GM12873 (cell line): ENCODE data around the gene ITPK1.

Experiments used
- TF ChIP-seq, protein P1 (sequence below): IDR thresholded peaks from 2 replicates; pipeline ENCODE4 v1.5.1; 2012; ENCODE audit warnings: low read depth, mild to moderate bottlenecking, moderate library complexity, low read length, control low read depth; ENCODE audit not compliant: insufficient read depth; ENCODE audit errors: missing control alignments

The ITPK1 gene

DNA sequence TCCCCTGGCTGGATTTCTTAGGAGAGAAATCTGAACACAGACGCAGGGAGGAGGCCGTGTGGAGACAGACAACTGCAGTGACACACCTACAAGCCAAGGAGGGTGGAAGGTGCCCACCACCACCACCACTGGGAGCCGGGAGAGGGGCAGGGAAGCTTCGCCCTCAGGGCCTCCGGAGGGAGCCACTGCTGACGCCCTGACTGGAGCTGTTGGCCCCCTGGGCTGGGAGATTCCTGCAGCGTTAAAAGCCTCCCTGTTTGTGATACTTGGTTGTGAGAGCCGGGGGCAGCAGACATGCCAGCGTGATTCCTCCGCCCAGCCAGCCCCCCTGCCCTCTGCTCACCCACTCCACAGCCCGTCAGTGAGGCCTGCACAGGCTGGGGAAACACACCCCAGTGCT is 120.8 kb downstream of the ITPK1 start:
- TF ChIP-seq, protein P1, sequence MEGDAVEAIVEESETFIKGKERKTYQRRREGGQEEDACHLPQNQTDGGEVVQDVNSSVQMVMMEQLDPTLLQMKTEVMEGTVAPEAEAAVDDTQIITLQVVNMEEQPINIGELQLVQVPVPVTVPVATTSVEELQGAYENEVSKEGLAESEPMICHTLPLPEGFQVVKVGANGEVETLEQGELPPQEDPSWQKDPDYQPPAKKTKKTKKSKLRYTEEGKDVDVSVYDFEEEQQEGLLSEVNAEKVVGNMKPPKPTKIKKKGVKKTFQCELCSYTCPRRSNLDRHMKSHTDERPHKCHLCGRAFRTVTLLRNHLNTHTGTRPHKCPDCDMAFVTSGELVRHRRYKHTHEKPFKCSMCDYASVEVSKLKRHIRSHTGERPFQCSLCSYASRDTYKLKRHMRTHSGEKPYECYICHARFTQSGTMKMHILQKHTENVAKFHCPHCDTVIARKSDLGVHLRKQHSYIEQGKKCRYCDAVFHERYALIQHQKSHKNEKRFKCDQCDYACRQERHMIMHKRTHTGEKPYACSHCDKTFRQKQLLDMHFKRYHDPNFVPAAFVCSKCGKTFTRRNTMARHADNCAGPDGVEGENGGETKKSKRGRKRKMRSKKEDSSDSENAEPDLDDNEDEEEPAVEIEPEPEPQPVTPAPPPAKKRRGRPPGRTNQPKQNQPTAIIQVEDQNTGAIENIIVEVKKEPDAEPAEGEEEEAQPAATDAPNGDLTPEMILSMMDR: no peak

DNA sequence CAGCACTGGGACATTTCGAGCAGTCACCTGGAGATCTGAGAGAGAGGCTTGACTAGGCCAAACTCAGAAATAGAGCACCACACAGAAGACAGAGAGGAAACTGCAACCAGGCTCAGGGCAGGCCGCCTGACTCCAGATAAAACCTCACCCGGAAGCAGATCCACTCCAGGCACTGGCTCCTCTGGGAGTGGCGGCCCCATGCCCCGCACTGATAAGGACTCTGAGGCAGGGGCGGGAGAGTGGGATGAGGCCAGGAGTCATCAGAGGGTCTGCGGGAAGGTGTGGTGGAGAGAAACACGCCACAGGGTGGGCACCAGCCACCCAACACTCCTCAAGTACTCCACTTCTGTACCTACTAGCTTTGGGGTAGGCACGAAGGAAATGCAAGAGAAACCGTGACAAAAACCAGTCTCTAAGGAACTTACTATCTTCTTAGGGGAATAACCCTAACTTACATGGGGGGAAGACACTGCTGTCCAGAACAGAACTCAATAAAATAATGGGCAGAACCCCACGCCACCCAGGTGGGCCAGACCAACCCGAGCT is 121.5 kb downstream of the ITPK1 start:
- TF ChIP-seq, protein P1: no peak

DNA sequence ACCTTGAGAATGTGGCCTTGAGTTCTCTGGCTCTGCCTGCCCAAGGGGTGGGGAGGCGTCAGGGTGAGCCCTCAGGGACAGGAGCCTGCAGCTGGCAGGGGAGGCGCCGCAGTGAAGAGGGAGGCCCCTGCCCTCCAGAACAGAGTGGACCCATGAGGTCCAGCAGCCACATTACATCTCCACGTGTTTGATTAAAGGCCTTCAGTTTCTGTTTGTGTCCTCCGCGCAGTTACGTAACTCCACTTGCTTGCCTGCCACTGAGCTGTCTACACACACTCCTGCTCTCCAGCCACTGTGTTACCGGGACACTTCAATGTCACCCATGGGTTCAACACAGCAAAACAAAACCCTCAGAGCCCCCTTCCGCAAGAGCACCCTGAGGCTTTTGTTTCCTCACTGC is 122.4 kb downstream of the ITPK1 start:
- TF ChIP-seq, protein P1: no peak

DNA sequence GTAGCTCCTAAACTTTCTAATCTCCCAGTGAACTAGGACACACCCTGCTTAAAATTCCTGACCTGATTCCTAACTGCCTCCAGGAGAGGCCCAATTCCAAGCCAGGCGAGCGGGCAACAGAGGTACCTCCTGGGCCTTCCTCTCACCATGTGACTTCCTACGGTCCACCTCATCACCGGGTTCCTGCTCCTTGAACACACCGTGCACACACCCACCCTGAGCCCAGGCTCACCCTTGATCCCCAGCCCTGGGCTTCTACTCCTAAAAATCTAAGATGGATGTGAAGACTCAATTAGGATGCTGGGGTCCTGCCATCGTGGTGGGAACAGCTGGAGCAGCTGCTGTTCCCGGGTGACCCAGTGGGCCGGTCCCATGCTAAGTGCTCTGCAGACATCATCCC is 124.2 kb downstream of the ITPK1 start:
- TF ChIP-seq, protein P1: no peak

DNA sequence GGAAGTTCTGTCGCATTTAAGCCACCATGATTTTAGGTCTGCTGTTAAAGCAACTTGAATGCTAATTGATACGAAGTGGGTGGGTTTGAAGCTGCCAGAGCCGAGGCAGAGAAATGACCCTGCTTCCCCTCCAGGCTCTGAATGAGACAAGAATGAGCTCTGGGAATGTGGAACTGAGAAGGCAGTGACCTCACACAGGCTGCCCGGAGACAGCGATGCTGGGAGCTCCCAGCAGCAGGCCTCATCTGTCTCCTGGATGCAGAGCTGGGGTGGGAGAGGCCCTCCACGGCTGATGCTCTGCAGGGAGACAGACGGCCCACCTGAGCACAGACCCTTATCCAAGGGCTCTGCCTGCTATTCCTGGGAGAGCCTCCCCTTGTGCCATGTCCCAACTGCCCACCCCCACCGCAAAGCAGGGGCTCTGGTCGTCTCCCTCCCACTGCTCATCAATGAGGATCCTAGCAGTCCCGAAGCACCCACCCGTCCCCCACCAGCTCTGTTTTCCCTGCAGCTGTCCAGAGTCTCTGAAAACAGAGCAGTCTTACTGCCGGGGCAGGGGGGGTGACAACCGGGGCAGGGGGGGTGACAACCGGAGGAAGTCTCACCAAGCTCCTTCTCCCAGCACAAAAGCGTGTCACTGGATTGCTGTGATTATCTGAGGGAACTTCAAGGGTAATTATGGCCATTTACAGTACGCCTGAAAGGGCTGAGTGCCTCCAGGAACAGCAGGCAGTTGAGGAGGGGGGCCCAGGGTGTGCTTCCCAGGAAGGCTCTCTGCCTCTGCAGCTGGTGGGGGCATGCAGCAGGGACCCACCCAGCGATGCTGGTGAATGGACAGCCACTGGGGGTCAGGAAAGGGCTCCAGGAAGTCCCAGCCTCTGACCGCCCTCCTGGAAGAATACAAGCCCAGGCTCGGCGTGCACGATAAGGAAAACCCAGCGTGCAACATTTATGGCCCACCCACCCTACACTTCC is 125.0 kb downstream of the ITPK1 start:
- TF ChIP-seq, protein P1: no peak

DNA sequence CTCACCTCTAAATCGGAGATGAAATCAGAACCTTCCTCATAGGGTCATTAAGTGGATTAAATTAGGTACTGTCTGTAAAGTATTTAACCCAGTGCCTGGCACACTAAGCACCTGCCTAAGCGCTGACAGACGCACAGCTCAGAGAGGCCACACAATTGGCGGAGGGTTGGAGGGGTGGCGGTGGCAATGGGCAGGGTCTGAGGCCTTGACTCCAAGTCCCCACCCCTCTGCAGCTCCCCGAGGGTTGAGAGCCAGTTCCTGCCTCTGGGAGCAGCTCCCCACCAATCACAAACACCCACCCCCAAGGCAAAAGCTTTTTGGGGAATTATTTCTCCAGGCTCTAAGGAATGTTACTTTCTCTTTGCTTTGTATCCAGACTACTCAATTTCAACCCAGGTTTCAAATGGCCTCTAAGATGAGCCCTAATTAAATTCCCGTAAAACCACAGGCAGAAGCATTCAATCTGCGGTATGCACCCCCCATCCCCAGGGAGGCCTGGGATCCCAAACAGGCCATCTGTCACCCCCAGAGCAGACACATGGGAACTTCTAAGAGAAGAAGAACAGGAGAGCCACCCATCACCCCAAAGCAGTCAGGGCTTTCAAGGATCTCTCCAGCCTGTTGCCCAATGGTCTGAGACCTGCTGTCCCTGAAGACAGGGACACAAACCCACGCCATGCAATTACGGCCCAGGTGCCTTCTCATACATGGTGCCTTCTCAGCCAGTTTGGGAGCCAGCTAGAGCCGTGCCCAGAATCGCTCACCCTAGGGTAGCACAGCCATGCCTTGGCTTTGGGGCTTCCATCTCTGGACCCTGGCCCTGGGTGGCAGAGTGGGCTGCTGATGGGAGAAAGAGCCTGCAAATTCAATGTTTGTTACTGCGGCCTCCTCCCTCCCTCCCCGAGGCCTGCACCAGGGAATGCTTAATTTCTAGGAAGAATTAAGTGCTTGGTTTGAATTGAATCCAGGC is 126.7 kb downstream of the ITPK1 start:
- TF ChIP-seq, protein P1: no peak
